Measurements from ENCODE around the gene SGTA. TPM values are rescaled to one million over a fixed set of nuclear protein-coding genes. Genes with fewer than 3 reads are reported as not detected.

The SGTA gene
- total RNA-seq, 1 donor from 2014 or later, result 64.4 TPM

DNA sequence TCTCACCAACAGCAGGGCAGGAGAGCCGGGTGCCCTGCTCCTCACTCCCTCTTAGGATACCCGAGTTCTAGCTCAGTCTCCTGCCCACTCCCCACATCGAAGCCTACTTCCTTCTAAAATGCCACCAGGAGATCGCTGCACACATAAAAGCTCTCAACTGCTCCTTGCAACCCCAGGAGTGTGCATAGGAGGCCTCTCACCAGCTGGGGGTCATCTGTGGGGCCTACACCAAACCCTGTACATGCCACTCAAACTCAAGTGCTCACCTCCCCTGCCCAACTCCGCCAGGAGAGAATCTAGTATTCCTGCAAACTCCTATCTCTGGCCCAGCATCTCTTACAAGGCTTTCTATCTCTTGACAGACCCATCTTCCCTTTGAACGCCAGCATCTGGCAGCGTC lies 2.8 kb downstream of the SGTA start:
- H3K27ac Mint-ChIP-seq, result no peak overlapping the region
- TF ChIP-seq, protein P1, sequence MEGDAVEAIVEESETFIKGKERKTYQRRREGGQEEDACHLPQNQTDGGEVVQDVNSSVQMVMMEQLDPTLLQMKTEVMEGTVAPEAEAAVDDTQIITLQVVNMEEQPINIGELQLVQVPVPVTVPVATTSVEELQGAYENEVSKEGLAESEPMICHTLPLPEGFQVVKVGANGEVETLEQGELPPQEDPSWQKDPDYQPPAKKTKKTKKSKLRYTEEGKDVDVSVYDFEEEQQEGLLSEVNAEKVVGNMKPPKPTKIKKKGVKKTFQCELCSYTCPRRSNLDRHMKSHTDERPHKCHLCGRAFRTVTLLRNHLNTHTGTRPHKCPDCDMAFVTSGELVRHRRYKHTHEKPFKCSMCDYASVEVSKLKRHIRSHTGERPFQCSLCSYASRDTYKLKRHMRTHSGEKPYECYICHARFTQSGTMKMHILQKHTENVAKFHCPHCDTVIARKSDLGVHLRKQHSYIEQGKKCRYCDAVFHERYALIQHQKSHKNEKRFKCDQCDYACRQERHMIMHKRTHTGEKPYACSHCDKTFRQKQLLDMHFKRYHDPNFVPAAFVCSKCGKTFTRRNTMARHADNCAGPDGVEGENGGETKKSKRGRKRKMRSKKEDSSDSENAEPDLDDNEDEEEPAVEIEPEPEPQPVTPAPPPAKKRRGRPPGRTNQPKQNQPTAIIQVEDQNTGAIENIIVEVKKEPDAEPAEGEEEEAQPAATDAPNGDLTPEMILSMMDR (conservative IDR thresholded peaks at IDR 0.05), result no peak
- peaks cover 3% of the 10 kb centered on the region for H3K9me3 Mint-ChIP-seq
- H3K27me3 Mint-ChIP-seq, result no peaks in the 10 kb centered on the region
- peak overlapping the region; percentile 12 for H3K4me3 Mint-ChIP-seq
- H3K36me3 Mint-ChIP-seq, result peaks cover 4% of the 10 kb centered on the region
- DNase-seq (ENCODE audit: extremely low spot score, unreplicated experiment), result no peak
- peaks cover 28% of the 10 kb centered on the region for H3K4me1 Mint-ChIP-seq (ENCODE audit: unreplicated experiment)

DNA sequence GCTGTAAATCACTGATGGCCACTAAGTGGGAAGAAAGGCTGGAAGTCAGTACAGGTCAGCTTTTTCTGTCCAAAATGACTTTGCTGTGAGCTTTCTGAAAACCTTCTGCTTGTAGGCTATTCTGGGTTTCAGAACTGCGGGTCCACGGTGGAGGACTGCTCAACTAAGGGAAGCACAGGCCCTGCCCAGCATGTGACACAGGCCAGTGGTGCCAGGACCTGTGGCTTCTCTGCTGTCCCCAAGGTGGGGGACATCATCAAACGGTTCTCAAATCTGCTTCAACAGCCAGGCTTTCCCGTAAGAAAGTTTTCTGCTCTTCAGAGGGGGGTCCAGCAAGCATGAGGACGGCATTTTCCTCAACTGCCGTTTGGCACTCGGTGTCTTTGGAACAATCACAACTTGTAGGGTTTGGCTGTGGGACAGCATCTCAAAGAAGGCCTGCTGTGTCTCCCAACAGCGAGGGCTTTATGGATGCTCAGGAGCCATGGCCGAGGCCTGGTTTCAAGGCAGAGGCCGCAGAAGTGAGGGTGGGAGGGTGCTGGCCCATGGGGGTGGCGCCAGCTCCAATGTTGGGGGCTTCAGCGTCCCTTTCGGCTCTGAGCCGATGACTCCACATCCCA lies 3.8 kb downstream of the SGTA start:
- peaks cover 34% of the 10 kb centered on the region for H3K4me1 Mint-ChIP-seq (ENCODE audit: unreplicated experiment)
- peaks cover 3% of the 10 kb centered on the region for H3K9me3 Mint-ChIP-seq
- H3K36me3 Mint-ChIP-seq, result peaks cover 6% of the 10 kb centered on the region
- no peak for DNase-seq (ENCODE audit: extremely low spot score, unreplicated experiment)
- H3K4me3 Mint-ChIP-seq, result no peak overlapping the region
- H3K27me3 Mint-ChIP-seq, result no peaks in the 10 kb centered on the region
- no peak overlapping the region for H3K27ac Mint-ChIP-seq
- TF ChIP-seq, protein P1 (conservative IDR thresholded peaks at IDR 0.05), result no peak

DNA sequence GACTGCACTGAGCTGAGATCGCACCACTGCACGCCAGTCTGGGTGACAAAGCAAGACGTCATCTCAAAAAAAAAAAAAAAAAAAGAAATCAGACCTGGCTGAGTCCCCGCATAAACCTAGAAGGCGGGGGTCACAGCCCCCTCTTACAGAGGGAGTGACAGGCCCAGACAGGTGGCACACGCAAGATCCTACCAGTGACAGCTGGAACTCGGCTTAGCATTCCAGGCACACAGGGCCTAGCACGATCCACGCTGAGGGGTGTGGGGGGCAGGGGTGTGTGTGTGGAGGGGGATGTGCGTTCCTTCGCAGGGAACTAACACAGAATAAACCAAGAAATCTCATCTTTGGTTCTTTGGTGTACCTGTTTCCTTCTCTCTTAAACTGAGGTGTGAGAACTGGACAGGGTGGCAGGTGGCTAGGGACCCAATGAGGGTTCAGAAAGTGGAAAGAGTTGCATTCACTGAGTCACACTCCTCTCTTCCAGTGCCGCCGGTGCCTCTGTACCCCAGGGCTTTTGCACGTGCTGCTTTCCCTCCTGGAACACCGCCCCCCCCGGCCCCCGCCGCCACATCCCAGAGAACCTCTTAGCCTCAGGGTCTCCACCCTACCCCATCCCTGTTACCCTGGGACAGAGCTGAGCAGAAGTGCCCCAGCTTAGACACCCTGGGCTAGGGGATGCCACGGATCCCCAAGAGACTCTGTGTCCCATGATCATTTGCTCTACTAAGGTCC lies 5.0 kb downstream of the SGTA start:
- no peaks in the 10 kb centered on the region for H3K9me3 Mint-ChIP-seq
- H3K27ac Mint-ChIP-seq, result peak overlapping the region; percentile 67
- H3K4me1 Mint-ChIP-seq (ENCODE audit: unreplicated experiment), result peaks cover 26% of the 10 kb centered on the region
- H3K4me3 Mint-ChIP-seq, result no peak overlapping the region
- H3K27me3 Mint-ChIP-seq, result no peaks in the 10 kb centered on the region
- peaks cover 6% of the 10 kb centered on the region for H3K36me3 Mint-ChIP-seq
- TF ChIP-seq, protein P1 (conservative IDR thresholded peaks at IDR 0.05), result no peak
- no peak for DNase-seq (ENCODE audit: extremely low spot score, unreplicated experiment)

DNA sequence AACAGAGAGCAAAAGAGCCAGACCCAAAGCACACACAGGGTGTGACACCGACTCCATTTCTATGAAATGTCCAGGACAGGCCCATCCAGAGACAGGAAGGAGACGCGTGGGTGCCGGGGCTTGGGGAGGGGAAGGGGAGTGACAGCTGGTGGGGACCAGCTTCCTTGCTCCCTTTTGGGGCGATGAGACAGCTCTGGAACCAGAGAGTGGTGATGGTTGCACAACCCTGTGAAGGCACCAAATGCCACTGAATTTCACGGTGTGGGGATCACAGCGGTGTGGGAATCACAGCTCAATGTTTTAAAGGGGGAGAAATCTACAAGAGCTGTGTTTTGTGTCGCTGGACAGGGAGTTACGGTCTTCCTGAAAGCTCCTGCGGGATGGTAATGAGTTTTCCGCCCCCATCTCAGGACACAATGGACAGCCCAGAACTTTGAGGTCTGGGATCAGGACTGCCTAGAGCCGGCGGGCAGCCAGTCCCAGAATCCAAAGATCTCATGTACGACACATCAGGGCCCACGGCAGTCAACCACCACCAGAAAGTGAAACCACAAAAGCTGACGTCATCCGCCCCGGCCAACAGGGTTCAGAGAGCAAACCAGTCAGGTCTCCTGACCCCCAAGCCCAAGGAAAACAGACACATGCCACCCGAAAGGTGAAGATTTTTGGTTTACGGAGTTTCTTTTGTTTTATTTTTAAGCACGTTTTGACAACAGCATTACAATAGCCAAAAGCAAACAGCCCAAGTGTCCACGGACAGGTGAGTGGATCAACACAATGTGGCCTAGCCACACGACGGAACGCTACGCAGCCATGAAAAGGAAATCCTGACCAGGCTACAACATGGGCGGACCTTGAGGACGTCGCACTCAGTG lies 7.3 kb downstream of the SGTA start:
- Mint-ChIP-seq H3K9me3 (no peaks in the 10 kb centered on the region), H3K27ac (peak overlapping the region; percentile 63), H3K27me3 (no peaks in the 10 kb centered on the region), H3K4me3 (peak overlapping the region; percentile 9), H3K4me1 (ENCODE audit: unreplicated experiment) (peaks cover 20% of the 10 kb centered on the region), H3K36me3 (peaks cover 6% of the 10 kb centered on the region)
- no peak for DNase-seq (ENCODE audit: extremely low spot score, unreplicated experiment)
- TF ChIP-seq, protein P1 (conservative IDR thresholded peaks at IDR 0.05), result no peak

DNA sequence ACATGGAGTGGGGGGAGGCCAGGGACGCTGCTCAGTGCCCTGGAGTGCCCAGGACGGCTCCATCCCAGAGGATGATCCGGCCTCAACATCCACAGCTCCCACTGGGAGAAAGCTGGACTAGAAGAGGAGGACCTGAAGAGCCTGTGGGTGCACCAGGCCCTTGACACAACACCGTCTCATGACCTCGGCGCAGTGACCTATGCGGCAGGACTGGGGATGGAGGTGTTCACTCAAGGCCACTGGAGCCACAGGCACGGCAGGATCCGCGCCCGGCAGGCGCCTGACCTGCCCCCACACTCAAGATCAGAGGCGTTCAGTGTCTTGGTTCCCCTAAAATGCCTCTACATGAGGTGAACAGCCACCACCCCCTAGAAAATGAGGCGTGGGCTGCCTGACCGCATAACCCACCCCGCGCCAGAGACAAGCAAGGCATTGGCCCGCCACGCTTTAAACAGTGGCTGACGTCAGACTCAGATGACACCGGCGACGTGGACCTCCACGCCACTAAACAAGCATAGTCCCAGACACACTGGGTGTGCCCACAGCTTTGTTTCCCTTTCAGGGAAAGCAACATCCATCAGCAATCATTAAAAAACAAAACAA lies 8.0 kb downstream of the SGTA start:
- H3K36me3 Mint-ChIP-seq, result peaks cover 6% of the 10 kb centered on the region
- H3K4me1 Mint-ChIP-seq (ENCODE audit: unreplicated experiment), result peaks cover 20% of the 10 kb centered on the region
- H3K9me3 Mint-ChIP-seq, result no peaks in the 10 kb centered on the region
- H3K27me3 Mint-ChIP-seq, result no peaks in the 10 kb centered on the region
- DNase-seq (ENCODE audit: extremely low spot score, unreplicated experiment), result no peak
- TF ChIP-seq, protein P1 (conservative IDR thresholded peaks at IDR 0.05), result no peak
- peak overlapping the region; percentile 63 for H3K27ac Mint-ChIP-seq
- peak overlapping the region; percentile 9 for H3K4me3 Mint-ChIP-seq
